Endothelial cell (in vitro differentiated cells): Measurements from ENCODE around the gene ATXN7L3. TPM values are rescaled to one million over a fixed set of nuclear protein-coding genes. Genes with fewer than 3 reads are reported as not detected.

Experiments used
- DNase-seq: peaks from one replicate; pipeline ENCODE4 v3.0.0; 2021; ENCODE audit warnings: low spot score
- H3K27ac Mint-ChIP-seq: one replicate; pipeline ENCODE4 v1.8.0; 2021; ENCODE audit warnings: mixed read lengths, inconsistent platforms; ENCODE audit not compliant: unreplicated experiment
- H3K27me3 Mint-ChIP-seq: one replicate; pipeline ENCODE4 v1.8.0; 2021; ENCODE audit warnings: mild to moderate bottlenecking, moderate library complexity, mixed read lengths, inconsistent platforms; ENCODE audit not compliant: unreplicated experiment
- H3K36me3 Mint-ChIP-seq: one replicate; pipeline ENCODE4 v1.8.0; 2021; ENCODE audit warnings: mild to moderate bottlenecking, low read depth, mixed read lengths, inconsistent platforms; ENCODE audit not compliant: unreplicated experiment
- H3K4me1 Mint-ChIP-seq: one replicate; pipeline ENCODE4 v1.8.0; 2021; ENCODE audit warnings: mild to moderate bottlenecking, mixed read lengths, inconsistent platforms; ENCODE audit not compliant: unreplicated experiment
- H3K4me3 Mint-ChIP-seq: one replicate; pipeline ENCODE4 v1.8.0; 2021; ENCODE audit warnings: mild to moderate bottlenecking, mixed read lengths, inconsistent platforms; ENCODE audit not compliant: unreplicated experiment
- H3K9me3 Mint-ChIP-seq: one replicate; pipeline ENCODE4 v1.8.0; 2021; ENCODE audit warnings: mixed read lengths, inconsistent platforms; ENCODE audit not compliant: unreplicated experiment
- CTCF ChIP-seq: fragments of 200-600 bp; sonication (generic); IDR thresholded peaks from one replicate; pipeline ENCODE4 v1.5.0; 2021; ENCODE audit warnings: antibody characterized with exemption; ENCODE audit not compliant: unreplicated experiment
- total RNA-seq: library from RNA; stranded (reverse); fragmentation: NEBNext Ultra II Directional; extraction: Animal tissue kit (Norgen Biotek cat#: 25700); gene quantifications from one replicate; pipeline ENCODE4 v1.2.1, GENCODE V29; 2021; ENCODE audit not compliant: unreplicated experiment

ATXN7L3 gene
- total RNA-seq, 1 donor from 2014 or later = 152 TPM

GRCh38 chr17:44214230-44214494, 14.5 kb upstream of the ATXN7L3 start:
- Mint-ChIP-seq H3K27me3 (peaks cover 31% of the 10 kb centered on the region), H3K27ac (peak overlapping the region; percentile 67), H3K36me3 (peaks cover 37% of the 10 kb centered on the region)

GRCh38 chr17:44213403-44214229, 13.9 kb upstream of the ATXN7L3 start:
- H3K27ac Mint-ChIP-seq = peak overlapping the region; percentile 67
- no peak for DNase-seq
- peaks cover 40% of the 10 kb centered on the region for H3K36me3 Mint-ChIP-seq
- no peak for TF ChIP-seq CTCF
- H3K4me1 Mint-ChIP-seq = peaks cover 18% of the 10 kb centered on the region
- no peaks in the 10 kb centered on the region for H3K9me3 Mint-ChIP-seq
- H3K27me3 Mint-ChIP-seq = peaks cover 31% of the 10 kb centered on the region
- H3K4me3 Mint-ChIP-seq = peak overlapping the region; percentile 80

More at GRCh38 chr17:44214230-44214494, 14.5 kb upstream of the ATXN7L3 start:
- Mint-ChIP-seq H3K4me1 (peaks cover 18% of the 10 kb centered on the region), H3K9me3 (no peaks in the 10 kb centered on the region), H3K4me3 (peak overlapping the region; percentile 80)
- no peak for TF ChIP-seq CTCF
- DNase-seq = no peak

GRCh38 chr17:44212507-44213402, 13.1 kb upstream of the ATXN7L3 start:
- H3K36me3 Mint-ChIP-seq = peaks cover 46% of the 10 kb centered on the region
- H3K4me3 Mint-ChIP-seq = no peak overlapping the region
- H3K27me3 Mint-ChIP-seq = peaks cover 29% of the 10 kb centered on the region
- TF ChIP-seq CTCF = no peak
- H3K9me3 Mint-ChIP-seq = no peaks in the 10 kb centered on the region
- H3K27ac Mint-ChIP-seq = no peak overlapping the region
- peaks cover 21% of the 10 kb centered on the region for H3K4me1 Mint-ChIP-seq
- no peak for DNase-seq

GRCh38 chr17:44211281-44212265, 11.9 kb upstream of the ATXN7L3 start:
- H3K4me3 Mint-ChIP-seq = no peak overlapping the region
- peaks cover 43% of the 10 kb centered on the region for H3K36me3 Mint-ChIP-seq
- TF ChIP-seq CTCF = no peak
- H3K27ac Mint-ChIP-seq = no peak overlapping the region
- peaks cover 23% of the 10 kb centered on the region for H3K27me3 Mint-ChIP-seq
- peaks cover 11% of the 10 kb centered on the region for H3K4me1 Mint-ChIP-seq
- no peaks in the 10 kb centered on the region for H3K9me3 Mint-ChIP-seq
- DNase-seq = no peak
